ENCODE measurements around the gene RBBP5. TPM values are rescaled to one million over a fixed set of nuclear protein-coding genes. Genes with fewer than 3 reads are reported as not detected.

Gene RBBP5
- total RNA-seq, 1 experiment from 2014 or later = 17.3 TPM

GRCh38 chr1:205066141-205066818 is 55.5 kb downstream of the RBBP5 start:
- H2AK5ac ChIP-seq (ENCODE audit: insufficient read length, low read length) = no peak overlapping the region
- no peaks in the 10 kb centered on the region for H3K36me3 Mint-ChIP-seq (ENCODE audit: insufficient read depth in 1 of 3, low read depth in 3 of 3)
- no peak overlapping the region for H3K4ac ChIP-seq (ENCODE audit: low read depth, low read length)
- peak; percentile 66 for TF ChIP-seq CTCF (conservative IDR thresholded peaks at IDR 0.05)
- H4K8ac ChIP-seq (replicated peaks; ENCODE audit: insufficient read length, low read depth, low read length) = no peak overlapping the region
- H3K23me2 ChIP-seq (ENCODE audit: insufficient read length, low read depth, low read length, poor library complexity, severe bottlenecking) = peaks cover 3% of the 10 kb centered on the region
- no peaks in the 10 kb centered on the region for H3K9me3 Mint-ChIP-seq
- no peak overlapping the region for H2BK120ac ChIP-seq (ENCODE audit: low read depth, low read length, poor library complexity, severe bottlenecking)
- H2BK15ac ChIP-seq (ENCODE audit: low read depth, low read length) = no peak overlapping the region
- no peak overlapping the region for H2BK5ac ChIP-seq (ENCODE audit: insufficient read length, low read length)
- no peak overlapping the region for H3K27ac ChIP-seq (ENCODE audit: insufficient read length, low read depth, low read length)
- no peak overlapping the region for H3K4me3 Mint-ChIP-seq
- H3K27me3 Mint-ChIP-seq (ENCODE audit: low read depth) = peaks cover 3% of the 10 kb centered on the region; the same call in 1 of the 2 replicates
- no peak overlapping the region for H3K9ac ChIP-seq (ENCODE audit: extremely low read depth, insufficient read length, low read length)
- no peaks in the 10 kb centered on the region for H3K79me2 ChIP-seq (ENCODE audit: insufficient read depth, low read length)
- no peak overlapping the region for H2BK12ac ChIP-seq (ENCODE audit: insufficient read length, low read depth, low read length)
- no peaks in the 10 kb centered on the region for H3K9me3 ChIP-seq (ENCODE audit: control insufficient read depth, low read depth, low read length)
- no peaks in the 10 kb centered on the region for H3K4me1 ChIP-seq (ENCODE audit: insufficient read depth, low read length)
- no peaks in the 10 kb centered on the region for H3K79me1 ChIP-seq (ENCODE audit: insufficient read depth, low read depth, low read length, poor library complexity, severe bottlenecking)
- H3K4me1 Mint-ChIP-seq = peaks cover 4% of the 10 kb centered on the region in 2 experiments
- H3T11ph ChIP-seq (ENCODE audit: low read length) = no peak overlapping the region
- no peak overlapping the region for H3K56ac ChIP-seq (ENCODE audit: insufficient read length, low read depth, low read length)
- no peak overlapping the region for H4K5ac ChIP-seq (ENCODE audit: insufficient read length, low read depth, low read length)
- no peak overlapping the region for H3K18ac ChIP-seq (ENCODE audit: insufficient read length, low read depth, low read length)
- H4K91ac ChIP-seq (ENCODE audit: insufficient read length, low read depth, low read length) = no peak overlapping the region
- H3K4me2 ChIP-seq (ENCODE audit: insufficient read depth, insufficient read length, low read length) = no peak overlapping the region
- H2BK20ac ChIP-seq (ENCODE audit: low read depth, low read length, poor library complexity, severe bottlenecking) = no peak overlapping the region
- no CpG with 5 or more reads among the region's 13 CpGs for WGBS (ENCODE audit: extremely low coverage, insufficient read length, low lambda C conversion rate)
- peak; percentile 70 for DNase-seq
- H3K27me3 ChIP-seq (ENCODE audit: insufficient read depth, low read length) = no peaks in the 10 kb centered on the region
- no peak overlapping the region for H2AFZ ChIP-seq (ENCODE audit: low read length)
- no peaks in the 10 kb centered on the region for H4K20me1 ChIP-seq (ENCODE audit: control insufficient read depth, insufficient read depth, insufficient read length)
- no peak overlapping the region for H3K14ac ChIP-seq (ENCODE audit: insufficient read depth, low read length)
- H3K23ac ChIP-seq (ENCODE audit: insufficient read length, low read depth, low read length) = no peak overlapping the region
- no peak overlapping the region; a peak in 1 of 7 replicates for H3K27ac Mint-ChIP-seq
